ENCODE data around the gene COPS3. TPM values are rescaled to one million over a fixed set of nuclear protein-coding genes. Genes with fewer than 3 reads are reported as not detected.

Gene COPS3
- polyA plus RNA-seq, 3 donors: 65.5 to 89.7 (median 79.3) TPM

DNA sequence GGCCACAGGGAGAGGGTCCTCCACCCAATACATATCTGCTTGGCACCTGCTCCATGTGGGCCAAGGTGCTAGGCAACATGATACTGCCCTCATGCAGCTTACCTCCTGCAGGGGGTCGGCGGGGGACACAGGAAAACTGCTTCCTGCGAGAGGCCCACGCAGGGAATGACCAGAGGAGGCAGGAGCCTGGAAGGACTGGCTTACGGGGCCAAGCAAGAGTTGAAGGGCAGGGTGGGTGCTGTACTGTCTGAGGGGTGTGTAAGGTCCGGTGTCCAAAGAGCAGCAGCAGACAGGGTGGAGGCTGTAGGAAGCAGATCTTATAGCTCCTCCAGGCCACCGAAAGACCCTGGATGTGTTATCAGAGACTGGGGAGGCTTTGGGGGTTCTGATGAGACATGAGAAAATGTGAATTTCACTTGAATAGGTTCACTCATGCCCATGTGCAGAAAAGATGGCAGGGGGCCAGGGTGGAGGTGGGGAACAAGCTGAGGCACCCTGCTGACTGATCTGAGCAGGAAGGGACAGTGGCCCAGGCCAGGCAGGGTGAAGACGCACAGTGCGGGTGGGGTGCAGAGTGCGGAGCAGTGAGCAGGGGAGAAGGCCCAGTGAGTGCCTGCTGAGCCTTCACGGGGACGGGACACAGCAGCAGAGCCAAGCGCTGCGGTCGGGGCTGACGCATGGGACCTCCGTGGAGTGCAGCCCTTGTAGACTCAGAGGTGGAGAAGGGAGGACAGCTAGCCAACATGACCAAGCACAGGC, 52.3 kb downstream of the COPS3 start:
- DNase-seq (ENCODE audit: extremely low read depth in 1 of 11, low read depth in 9 of 11, low spot score in 4 of 11): no peak

DNA sequence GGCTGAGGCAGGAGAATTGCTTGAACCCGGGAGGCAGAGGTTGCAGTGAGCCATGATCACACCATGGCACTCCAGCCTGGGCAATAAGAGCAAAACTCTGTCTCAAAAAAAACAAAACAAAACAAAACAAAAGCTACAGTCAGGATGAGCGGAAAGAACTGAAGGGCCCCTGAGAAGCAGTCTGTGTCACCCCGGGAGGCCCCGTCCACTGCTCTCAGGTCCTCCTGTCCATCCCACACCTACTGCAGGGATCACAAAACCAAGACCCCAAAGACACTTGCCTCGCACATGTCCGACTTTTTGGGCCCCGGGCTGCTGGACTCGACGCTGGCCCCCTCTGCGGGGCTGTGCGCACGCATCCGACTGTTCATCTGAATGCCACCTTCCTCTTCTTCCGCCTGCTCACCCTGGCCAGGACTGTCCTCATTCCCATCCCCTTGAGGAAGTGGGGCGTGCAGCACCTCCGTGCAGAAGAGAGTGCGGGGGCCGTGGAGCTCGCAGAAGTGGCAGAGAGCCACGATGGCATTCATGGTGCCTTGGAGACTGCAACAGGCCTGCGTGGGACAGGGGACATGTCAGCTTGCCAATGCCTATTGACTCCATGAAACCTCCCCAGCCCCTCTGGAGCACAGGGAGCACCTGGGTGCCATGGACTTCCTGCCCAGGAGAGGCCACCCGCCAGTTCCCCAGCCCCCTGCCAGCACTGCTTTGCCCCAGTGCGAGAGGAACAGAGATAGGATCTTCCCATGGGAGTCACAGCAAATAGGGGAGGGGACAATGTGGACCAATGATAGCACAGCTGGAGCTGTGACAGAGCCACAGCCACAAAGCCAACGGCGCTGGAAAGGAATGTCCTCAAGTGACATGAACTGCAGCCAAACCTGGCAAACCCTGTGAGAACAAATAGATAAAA, 53.2 kb downstream of the COPS3 start:
- no peak for DNase-seq (ENCODE audit: extremely low read depth in 1 of 11, low read depth in 9 of 11, low spot score in 4 of 11)

DNA sequence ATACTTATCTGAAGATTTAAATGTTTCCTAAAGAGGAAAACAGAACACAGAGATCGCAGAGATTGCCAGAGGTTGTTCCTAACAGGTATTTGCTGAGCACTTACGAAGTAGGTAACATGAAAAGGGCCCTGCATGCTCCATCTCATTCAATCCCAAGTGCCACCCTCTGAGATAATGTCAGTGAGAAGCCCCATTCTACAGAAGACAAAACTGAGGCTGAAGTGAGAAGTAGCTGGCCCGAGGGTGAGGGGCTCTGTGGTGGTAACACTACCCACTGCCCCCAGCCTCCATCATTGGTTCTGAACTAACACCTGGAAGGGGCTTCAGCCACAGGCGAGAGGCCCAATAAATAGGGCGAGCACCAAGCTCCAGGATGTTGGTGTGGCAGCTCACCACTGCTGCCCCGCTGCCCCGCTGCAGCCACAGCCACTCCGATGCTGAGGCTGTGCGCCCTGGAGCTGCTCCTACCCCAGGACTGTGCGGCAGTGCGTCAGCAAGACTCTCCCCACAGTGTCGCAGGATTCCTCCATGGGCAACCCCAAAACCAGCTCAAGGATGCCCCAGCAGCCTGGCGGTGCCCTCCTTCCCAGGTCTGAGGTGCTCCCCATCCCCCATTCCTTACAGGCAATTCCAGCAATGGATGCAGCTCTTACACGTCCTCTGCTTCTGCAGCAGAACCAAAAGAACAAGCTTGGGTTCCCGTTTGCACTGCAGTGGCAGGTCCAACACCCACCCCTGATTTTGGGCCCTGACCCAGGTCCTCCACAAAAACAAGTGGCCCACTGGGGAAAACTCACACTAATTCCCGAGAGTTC, 54.4 kb downstream of the COPS3 start:
- no peak for DNase-seq (ENCODE audit: extremely low read depth in 1 of 11, low read depth in 9 of 11, low spot score in 4 of 11)

DNA sequence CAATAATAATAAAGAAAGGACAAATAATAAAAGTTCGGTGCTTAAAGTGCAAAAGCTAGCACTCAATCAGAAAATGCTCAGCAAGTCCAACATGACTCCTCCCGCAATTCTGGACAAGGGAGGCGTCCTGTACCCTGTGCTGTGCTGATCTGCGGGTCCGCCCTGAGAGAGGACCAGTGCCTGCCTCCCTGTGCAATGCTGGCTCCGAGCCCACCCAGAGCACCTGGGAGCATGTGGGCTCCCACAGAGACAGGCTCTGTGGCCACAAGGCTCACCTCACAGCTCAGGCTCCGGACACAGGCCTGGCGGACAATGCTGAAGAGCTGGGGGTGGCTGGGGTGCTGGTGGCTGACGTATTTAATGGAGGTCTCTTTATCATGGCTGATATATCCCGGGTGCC, 55.1 kb downstream of the COPS3 start:
- DNase-seq (ENCODE audit: extremely low read depth in 1 of 11, low read depth in 9 of 11, low spot score in 4 of 11): no peak

DNA sequence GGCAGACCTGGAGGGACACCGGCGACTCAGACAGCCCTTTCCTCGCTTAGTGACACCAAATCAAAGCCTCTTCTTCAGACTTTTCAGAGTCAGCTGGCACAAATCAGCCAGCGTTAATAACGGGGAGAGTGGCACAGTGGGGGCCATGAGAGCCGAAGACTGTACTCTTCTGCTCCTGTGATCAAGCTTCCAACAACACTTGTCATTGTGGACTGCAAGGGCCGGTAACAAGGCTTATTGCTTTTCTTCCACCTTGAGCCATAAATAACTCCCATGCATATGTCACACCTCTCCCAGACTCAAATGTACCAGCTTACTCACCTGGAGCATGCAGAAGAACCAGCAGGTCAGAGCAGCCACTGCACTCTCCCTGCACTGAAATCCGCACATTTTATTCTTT, 56.9 kb downstream of the COPS3 start:
- no peak for DNase-seq (ENCODE audit: extremely low read depth in 1 of 11, low read depth in 9 of 11, low spot score in 4 of 11)

DNA sequence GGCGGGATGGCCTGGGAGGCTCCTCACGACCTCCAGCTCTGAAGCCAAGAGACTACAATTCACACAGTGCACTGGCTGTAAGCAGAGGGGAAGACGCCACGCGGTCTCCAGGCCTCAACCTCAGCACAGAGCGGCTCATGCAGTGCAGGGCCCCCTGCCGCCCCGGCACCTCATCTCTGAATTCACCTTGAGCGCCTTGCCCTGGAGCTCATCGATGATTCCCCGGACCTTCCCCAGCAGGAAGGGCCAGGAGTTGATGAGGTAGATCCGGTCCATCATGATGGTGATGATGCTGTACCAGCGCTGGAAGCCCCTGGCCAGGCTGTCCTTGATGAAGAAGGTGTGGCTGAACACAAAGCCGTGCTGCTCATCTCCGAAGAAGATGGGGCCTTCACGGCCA, 57.3 kb downstream of the COPS3 start:
- DNase-seq (ENCODE audit: extremely low read depth in 1 of 11, low read depth in 9 of 11, low spot score in 4 of 11): no peak

DNA sequence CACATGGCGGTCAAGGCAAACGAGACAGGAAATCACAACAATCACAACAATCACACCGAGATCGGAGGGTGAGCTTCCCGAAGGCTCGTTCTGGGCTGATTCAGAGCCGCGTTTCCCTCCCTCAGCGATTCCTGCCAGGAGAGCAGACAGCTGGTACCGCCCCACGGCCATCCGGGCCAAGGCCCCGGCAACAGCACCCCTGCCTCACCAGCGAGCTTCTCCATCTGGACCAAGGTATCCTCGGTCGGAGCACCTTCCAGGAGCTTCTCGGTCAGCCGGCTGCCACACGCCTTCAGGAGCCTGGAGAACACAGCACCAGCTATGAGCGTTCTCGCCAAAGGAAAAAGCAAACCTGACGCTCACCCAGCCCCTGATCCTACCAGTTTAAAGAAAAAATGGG, 59.7 kb downstream of the COPS3 start:
- DNase-seq (ENCODE audit: extremely low read depth in 1 of 11, low read depth in 9 of 11, low spot score in 4 of 11): no peak

DNA sequence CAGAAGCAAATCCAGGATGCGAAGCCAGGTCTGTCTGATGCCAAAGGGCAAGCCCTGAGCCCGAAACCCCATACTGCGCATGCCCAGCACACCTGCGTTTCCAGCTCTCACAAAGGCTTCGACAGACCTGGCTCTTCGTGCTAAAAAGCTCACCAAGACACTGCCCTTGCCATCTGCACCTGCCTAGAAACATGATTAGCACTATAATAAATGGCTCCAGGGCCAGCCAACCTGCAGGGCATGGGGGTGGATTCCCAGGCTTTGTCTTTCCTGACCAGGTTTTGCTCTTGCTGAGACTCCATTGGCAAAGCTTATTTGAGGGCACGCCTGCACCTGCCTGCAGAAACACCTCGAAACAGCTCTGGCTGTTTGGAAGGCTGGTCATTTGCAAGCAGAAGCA, 60.5 kb downstream of the COPS3 start:
- DNase-seq (ENCODE audit: extremely low read depth in 1 of 11, low read depth in 9 of 11, low spot score in 4 of 11): no peak

DNA sequence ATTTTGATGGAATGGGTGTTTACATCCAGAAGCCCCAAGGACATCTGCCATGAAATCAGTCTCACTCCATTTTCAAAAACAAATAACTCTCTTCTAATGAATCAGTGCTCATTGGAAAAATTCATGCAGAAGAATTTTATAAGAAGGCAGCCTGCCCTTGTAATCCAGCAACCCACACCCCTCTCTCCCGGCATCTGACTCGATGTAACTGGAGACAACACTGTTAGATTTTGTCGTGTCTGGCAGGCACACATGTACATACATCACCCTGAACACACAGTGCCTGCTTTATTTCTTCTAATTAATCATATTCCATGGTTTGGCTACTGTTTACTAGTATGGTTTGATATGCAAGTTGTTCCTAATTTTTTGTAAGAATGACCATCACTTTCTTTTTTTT, 63.1 kb downstream of the COPS3 start:
- no peak for DNase-seq (ENCODE audit: extremely low read depth in 1 of 11, low read depth in 9 of 11, low spot score in 4 of 11)

DNA sequence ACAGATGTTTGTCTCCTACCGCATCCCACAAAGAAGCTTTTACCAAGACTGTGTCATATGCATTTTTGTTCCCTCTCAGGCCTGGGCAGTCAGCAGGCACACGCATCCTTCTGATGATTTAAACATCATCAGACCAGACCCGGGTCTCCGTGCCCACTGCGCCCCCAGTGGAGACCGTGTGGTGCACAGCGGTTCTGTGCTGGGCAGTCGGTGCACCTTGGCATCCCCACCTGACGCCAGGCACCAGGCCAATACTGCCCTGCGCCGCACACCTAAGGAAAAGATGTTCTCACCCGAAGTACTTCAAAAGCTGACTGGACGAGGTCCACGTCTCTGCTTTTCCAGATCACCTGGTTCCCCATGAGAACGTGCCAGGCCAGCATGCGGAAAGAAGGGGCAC, 64.3 kb downstream of the COPS3 start:
- no peak for DNase-seq (ENCODE audit: extremely low read depth in 1 of 11, low read depth in 9 of 11, low spot score in 4 of 11)

DNA sequence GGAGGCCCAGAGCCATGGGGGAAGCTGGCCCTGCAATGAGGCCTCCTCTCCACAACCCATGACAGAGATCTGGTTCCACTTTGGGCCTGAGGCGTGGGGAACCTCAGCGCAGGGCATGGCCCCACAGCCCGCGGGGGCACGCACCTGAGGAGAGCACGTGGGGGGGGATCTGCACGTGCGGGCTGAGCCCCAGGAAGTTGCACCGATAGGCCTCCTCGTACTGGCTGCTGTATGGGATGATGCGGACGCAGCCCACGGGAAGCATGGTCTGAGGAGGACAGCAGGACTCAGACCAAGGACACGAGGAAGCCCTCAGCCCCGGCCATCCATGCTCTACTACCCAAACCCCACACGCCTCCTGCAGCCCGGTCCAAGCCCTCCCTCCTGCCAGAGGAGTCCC, 64.8 kb downstream of the COPS3 start:
- no peak for DNase-seq (ENCODE audit: extremely low read depth in 1 of 11, low read depth in 9 of 11, low spot score in 4 of 11)

DNA sequence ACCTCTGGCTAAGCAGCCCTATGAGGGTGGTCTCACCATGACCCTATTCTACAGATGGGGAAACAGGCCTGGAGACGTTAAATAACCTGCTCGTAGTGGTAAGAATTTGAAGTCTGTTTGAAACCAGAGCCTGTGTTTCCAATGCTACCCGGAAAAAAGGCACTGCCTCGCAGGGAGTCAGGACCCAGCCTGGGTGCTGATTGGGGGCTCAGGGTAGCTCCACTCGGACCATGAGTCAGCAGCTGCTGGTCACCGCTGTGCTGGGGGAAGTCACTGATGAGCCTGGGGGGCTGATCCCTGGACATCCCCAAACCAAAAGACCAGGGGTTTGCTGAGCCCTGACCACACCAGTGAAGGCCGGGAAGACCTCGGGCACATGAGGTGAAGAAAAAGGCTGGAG, 65.5 kb downstream of the COPS3 start:
- DNase-seq (ENCODE audit: extremely low read depth in 1 of 11, low read depth in 9 of 11, low spot score in 4 of 11): no peak

DNA sequence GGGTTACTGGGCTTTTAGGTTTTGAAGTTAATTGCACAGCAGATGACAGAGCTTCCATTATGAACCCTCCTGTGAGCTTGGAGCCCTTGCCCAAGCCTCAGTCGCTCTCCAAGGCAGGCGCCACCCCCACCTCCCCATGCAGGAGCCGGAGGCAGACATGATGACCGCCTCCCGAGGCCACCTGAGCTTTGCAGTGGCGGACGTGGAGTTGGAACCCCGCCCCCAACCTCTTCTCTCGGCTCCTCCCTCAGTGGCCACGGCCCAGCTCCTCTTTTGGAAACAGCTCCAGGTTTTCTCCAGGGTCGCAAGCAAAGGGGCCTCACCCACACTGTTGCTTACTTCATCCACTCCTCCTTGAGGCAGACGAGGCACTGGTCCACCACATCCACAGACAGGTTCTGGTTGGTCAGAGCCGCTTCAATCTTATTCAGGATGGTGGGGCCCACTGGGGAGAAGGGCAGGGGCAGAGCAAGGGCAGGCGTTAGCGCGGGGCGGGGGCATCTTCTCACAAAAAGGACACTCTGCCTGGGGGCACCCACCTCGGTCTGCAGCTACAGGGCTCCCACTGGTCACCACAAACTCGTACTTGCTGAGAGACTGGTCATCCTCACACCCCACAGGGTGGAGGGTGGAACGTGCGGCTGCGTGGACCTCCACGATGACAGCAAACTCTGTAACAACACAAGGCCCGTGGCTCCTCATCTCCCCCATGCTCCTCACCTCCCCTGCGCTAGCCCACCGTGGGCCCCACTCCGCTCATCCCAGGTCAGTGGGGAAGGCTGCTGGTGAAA, 66.2 kb downstream of the COPS3 start:
- DNase-seq (ENCODE audit: extremely low read depth in 1 of 11, low read depth in 9 of 11, low spot score in 4 of 11): no peak

DNA sequence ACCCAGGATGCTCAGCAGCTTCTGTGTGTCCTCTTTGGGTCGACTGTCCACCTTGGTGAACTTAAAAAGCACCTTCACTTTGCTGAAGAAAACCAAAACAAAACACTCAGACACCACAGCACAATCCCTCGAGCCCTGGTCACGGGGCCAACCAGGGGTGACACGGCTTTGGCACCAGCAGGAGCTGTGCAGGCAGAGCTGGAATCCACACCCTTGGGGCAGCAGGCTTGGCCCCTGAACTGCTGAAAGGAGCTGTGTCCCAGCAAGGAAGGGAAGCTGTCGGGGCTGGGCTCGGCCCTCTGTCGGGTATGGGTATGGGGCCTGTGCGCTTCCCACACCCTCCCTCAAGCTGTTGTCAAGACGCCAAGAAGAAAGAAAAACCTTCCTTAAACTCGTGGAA, 67.3 kb downstream of the COPS3 start:
- DNase-seq (ENCODE audit: extremely low read depth in 1 of 11, low read depth in 9 of 11, low spot score in 4 of 11): no peak

DNA sequence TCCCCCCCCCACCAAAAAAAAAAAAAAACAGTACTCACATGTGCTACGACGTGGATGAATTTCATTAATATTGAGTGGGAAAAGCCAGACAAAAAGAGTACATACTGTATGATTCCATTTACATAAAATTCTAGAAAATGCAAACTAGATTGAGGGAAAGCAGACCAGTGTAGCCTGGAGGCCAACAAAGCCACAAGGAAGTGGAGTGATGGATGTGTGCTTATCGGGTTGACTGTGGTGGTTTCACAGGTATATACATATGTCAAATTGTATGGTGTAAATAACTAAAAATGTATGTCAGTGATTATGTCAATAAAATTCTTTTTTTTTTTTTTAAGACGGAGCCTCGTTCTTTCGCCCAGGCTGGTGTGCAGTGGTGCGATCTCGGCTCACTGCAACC, 73.0 kb downstream of the COPS3 start:
- DNase-seq (ENCODE audit: extremely low read depth in 1 of 11, low read depth in 9 of 11, low spot score in 4 of 11): no peak

DNA sequence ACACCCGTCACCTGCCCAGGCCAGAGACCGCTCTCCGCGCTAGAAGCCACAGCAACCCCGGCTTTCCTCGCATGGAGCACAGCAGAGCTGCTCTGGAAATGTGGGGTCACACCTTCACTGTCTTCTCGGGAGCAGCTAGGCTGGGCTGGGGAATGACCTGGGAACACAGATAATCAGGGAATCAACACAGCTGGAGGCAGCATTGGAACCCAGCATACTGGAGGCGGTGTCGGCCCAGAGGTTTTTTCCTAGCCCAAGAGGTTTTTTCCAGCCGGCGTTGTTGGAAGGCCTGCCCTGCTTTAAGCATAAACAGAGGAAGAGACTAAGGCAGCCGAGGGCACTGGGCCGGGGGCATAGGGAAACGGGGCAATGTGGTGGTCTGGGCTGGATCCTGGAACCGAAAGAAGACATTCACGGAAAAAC, 74.1 kb downstream of the COPS3 start:
- DNase-seq (ENCODE audit: extremely low read depth in 1 of 11, low read depth in 9 of 11, low spot score in 4 of 11): no peak

DNA sequence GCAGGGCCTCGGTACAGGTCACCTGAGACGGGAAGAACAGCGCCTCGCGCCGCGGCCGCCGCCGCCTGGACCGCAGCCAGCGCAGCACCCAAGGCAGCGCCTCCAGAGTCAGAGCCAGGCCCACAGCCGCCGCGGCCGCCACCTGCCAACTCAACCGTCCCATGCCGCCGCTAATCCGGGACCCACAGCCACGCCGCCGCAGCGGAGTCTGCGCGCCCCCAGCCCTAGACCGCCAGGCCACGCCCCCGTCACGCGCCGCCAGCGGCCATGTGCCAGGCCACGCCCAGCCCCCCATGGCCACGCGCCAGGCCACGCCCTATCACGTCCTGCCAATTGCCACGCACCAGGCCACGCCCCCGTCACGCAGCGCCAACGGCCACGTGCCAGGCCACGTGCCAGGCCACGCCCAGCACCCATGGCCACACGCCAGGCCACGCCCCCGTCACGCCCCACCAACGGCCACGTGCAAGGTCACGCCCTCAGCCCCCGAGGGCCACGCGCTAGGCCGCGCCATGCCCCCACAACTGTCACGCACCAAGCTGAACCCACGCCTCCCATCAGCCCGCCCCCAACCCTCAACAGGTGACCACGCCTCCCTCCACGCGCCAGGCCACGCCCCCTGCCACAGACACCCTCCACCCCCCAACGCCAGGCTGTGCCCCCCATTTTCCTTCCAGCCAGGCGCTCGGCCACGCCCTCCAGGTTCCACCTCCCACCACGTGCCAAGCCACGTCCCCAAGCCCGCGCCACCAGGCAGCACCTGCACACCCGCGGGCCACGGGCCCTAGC, 74.7 kb downstream of the COPS3 start, which contains the start of gene PLD6:
Gene PLD6 (minus strand): TSS at position 210 of the 789 bp plus-strand sequence. CDS start 47 bp downstream, at position 163.
- DNase-seq (ENCODE audit: extremely low read depth in 1 of 11, low read depth in 9 of 11, low spot score in 4 of 11): peak in 7 of 11 donors; percentile 23 to 59 (median 48)

Data from renal cortex interstitium (tissue), 11 donors.